Liver (tissue), 9 donors: ENCODE data around the gene ZMYM4. TPM values are rescaled to one million over a fixed set of nuclear protein-coding genes. Genes with fewer than 3 reads are reported as not detected.

Source experiments
- DNase-seq: peaks from one replicate; pipeline ENCODE4 v3.0.0-alpha.2; 2017; ENCODE audit warnings: low spot score
- H3K27ac ChIP-seq, 2 donors: one replicate each; pipeline ENCODE4 v1.7.0; 2013; ENCODE audit warnings: inconsistent platforms in 2 of 2, low read length in 2 of 2, control low read depth in 1 of 2, low read depth in 1 of 2, mild to moderate bottlenecking in 1 of 2
- H3K27me3 ChIP-seq, 4 donors: one replicate each; pipeline versions ENCODE4 v1.6.1 to v1.7.0; 2013; ENCODE audit warnings: low read length in 3 of 4, inconsistent platforms in 1 of 4, mild to moderate bottlenecking in 1 of 4, moderate library complexity in 1 of 4; ENCODE audit not compliant: control insufficient read depth in 4 of 4, insufficient read depth in 4 of 4
- H3K36me3 ChIP-seq, 4 donors: one replicate each; pipeline versions ENCODE4 v1.6.1 to v1.7.0; 2013; ENCODE audit warnings: low read length in 3 of 4, mild to moderate bottlenecking in 3 of 4, low read depth in 1 of 4, moderate library complexity in 1 of 4; ENCODE audit not compliant: control insufficient read depth in 4 of 4, insufficient read depth in 3 of 4
- H3K4me1 ChIP-seq, 4 donors: one replicate each; pipeline versions ENCODE4 v1.6.1 to v1.7.0; 2013; ENCODE audit warnings: low read length in 3 of 4, mild to moderate bottlenecking in 3 of 4, moderate library complexity in 1 of 4; ENCODE audit not compliant: control insufficient read depth in 4 of 4, insufficient read depth in 4 of 4
- H3K4me3 ChIP-seq, 3 donors: one replicate each; pipeline versions ENCODE4 v1.6.1 to v1.7.0; 2013; ENCODE audit warnings: low read length in 3 of 3, control low read depth in 1 of 3, low read depth in 1 of 3, mild to moderate bottlenecking in 1 of 3
- H3K9ac ChIP-seq, 2 donors: one replicate each; pipeline ENCODE4 v1.7.0; 2013; ENCODE audit warnings: low read length in 2 of 2, mild to moderate bottlenecking in 2 of 2, moderate library complexity in 2 of 2, control low read depth in 1 of 2, low read depth in 1 of 2
- H3K9me3 ChIP-seq, 4 donors: one replicate each; pipeline versions ENCODE4 v1.6.1 to v1.7.0; 2013; ENCODE audit warnings: low read length in 3 of 4; ENCODE audit not compliant: control insufficient read depth in 4 of 4
- EGR1 ChIP-seq, 2 donors: IDR thresholded peaks; 2 replicates each; pipeline ENCODE4 v1.6.1; 2016 to 2018; ENCODE audit warnings: antibody characterized with exemption in 2 of 2, low read depth in 2 of 2
- FOXA1 ChIP-seq: IDR thresholded peaks from 2 replicates; pipeline ENCODE4 v1.6.1; 2016; ENCODE audit warnings: antibody characterized with exemption
- FOXA2 ChIP-seq: IDR thresholded peaks from 2 replicates; pipeline ENCODE4 v1.6.1; 2016; ENCODE audit warnings: antibody characterized with exemption
- GABPA ChIP-seq, 2 donors: IDR thresholded peaks in 1 of 2; conservative IDR thresholded peaks in 1 of 2; 2 replicates each; pipeline ENCODE4 v1.6.1; 2016; ENCODE audit warnings: antibody characterized with exemption in 2 of 2, mild to moderate bottlenecking in 1 of 2, moderate library complexity in 1 of 2
- HNF4A ChIP-seq, 2 donors: conservative IDR thresholded peaks; 2 replicates each; pipeline ENCODE4 v1.6.1; 2016; ENCODE audit warnings: antibody characterized with exemption in 2 of 2, mild to moderate bottlenecking in 2 of 2
- HNF4G ChIP-seq: IDR thresholded peaks from 2 replicates; pipeline ENCODE4 v1.6.1; 2016; ENCODE audit warnings: antibody characterized with exemption
- JUND ChIP-seq, 2 donors: IDR thresholded peaks; 2 replicates each; pipeline ENCODE4 v1.6.1; 2016; ENCODE audit warnings: antibody characterized with exemption in 2 of 2
- NR2F2 ChIP-seq: IDR thresholded peaks from 2 replicates; pipeline ENCODE4 v1.6.1; 2016; ENCODE audit warnings: antibody characterized with exemption
- RAD21 ChIP-seq, 2 donors: IDR thresholded peaks; 2 replicates each; pipeline ENCODE4 v1.6.1; 2016; ENCODE audit warnings: antibody characterized with exemption in 2 of 2, mild to moderate bottlenecking in 2 of 2
- RXRA ChIP-seq, 2 donors: IDR thresholded peaks; 2 replicates each; pipeline ENCODE4 v1.6.1; 2017 to 2018; ENCODE audit warnings: antibody characterized with exemption in 2 of 2, mild to moderate bottlenecking in 1 of 2
- SP1 ChIP-seq: IDR thresholded peaks from 2 replicates; pipeline ENCODE4 v1.6.1; 2018; ENCODE audit warnings: antibody characterized with exemption, mild to moderate bottlenecking
- TAF1 ChIP-seq: conservative IDR thresholded peaks from 2 replicates; pipeline ENCODE4 v1.6.1; 2016; ENCODE audit warnings: antibody characterized with exemption, mild to moderate bottlenecking
- YY1 ChIP-seq: IDR thresholded peaks from 2 replicates; pipeline ENCODE4 v1.6.1; 2016; ENCODE audit warnings: antibody characterized with exemption, mild to moderate bottlenecking
- WGBS: extraction: QIAGEN DNeasy Blood & Tissue Kit; methylation state at CpG from one replicate; pipeline ENCODE4 v1.1.7; 2013; 5-methylcytosine and 5-hydroxymethylcytosine counted together
- polyA plus RNA-seq, 2 donors: library from polyadenylated mRNA; stranded (reverse) in 1 of 2; unstranded in 1 of 2; fragments of 200-250 nt in 1 of 2; fragments of >200 nt in 1 of 2; fragmentation: Nextera tagmentation in 1 of 2; extraction: Ambion mirVana in 1 of 2; gene quantifications; one replicate each; pipeline versions ENCODE4 v1.2.1 to v1.2.3, GENCODE V29; 2013 to 2015
- total RNA-seq, 2 donors: library from RNA; depleted of rRNA; stranded (reverse); fragments of >200 nt; gene quantifications; one replicate each; pipeline ENCODE4 v1.2.3, GENCODE V29; 2014
- TF ChIP-seq, protein P1 (sequence below): fragments of 150-350 bp; IDR thresholded peaks from 2 replicates; pipeline ENCODE4 v1.5.1; 2017; ENCODE audit warnings: improper control_type of control experiment, low read depth, low read length; ENCODE audit not compliant: missing input control
- TF ChIP-seq, protein P2 (sequence below): IDR thresholded peaks from 2 replicates; pipeline ENCODE4 v1.6.1; 2016; ENCODE audit warnings: antibody characterized with exemption
- TF ChIP-seq, protein P3 (sequence below): IDR thresholded peaks from 2 replicates; pipeline ENCODE4 v1.6.1; 2016; ENCODE audit warnings: antibody characterized with exemption
- TF ChIP-seq, protein P4 (sequence below): IDR thresholded peaks from 2 replicates; pipeline ENCODE4 v1.6.1; 2016; ENCODE audit warnings: antibody characterized with exemption, mild to moderate bottlenecking
- TF ChIP-seq, protein P5 (sequence below): IDR thresholded peaks from 2 replicates; pipeline ENCODE4 v1.6.1; 2016; ENCODE audit warnings: antibody characterized with exemption
- donor health status: healthy.
- donor health status: healthy.
- donor health status: healthy.
- donor health status: healthy.
- donor health status: healthy.

ZMYM4 gene
- total and polyA plus RNA-seq, 4 donors, result 5.3 to 16.8 (median 10.5) TPM

DNA sequence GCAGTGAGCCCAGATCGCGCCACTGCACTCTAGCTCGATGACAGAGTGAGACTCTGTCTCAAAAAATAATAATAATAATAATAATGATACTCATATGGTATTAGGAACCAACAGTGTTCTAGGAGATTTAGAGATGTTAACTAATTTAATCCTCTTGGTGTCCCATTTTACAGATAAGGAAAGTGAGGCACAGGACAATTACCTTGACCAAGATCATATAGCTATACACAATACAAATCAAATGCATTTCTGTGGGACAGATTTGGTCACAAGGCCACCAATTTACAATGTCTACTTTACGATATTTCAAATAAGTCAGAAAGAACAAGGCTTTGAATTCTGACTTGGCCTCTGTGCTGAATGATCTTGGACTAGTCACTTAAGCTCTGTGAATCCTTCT, 2.2 kb upstream of the ZMYM4 start (continued):
- TF ChIP-seq, protein P1, sequence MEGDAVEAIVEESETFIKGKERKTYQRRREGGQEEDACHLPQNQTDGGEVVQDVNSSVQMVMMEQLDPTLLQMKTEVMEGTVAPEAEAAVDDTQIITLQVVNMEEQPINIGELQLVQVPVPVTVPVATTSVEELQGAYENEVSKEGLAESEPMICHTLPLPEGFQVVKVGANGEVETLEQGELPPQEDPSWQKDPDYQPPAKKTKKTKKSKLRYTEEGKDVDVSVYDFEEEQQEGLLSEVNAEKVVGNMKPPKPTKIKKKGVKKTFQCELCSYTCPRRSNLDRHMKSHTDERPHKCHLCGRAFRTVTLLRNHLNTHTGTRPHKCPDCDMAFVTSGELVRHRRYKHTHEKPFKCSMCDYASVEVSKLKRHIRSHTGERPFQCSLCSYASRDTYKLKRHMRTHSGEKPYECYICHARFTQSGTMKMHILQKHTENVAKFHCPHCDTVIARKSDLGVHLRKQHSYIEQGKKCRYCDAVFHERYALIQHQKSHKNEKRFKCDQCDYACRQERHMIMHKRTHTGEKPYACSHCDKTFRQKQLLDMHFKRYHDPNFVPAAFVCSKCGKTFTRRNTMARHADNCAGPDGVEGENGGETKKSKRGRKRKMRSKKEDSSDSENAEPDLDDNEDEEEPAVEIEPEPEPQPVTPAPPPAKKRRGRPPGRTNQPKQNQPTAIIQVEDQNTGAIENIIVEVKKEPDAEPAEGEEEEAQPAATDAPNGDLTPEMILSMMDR, result no peak
- TF ChIP-seq TAF1, result no peak

DNA sequence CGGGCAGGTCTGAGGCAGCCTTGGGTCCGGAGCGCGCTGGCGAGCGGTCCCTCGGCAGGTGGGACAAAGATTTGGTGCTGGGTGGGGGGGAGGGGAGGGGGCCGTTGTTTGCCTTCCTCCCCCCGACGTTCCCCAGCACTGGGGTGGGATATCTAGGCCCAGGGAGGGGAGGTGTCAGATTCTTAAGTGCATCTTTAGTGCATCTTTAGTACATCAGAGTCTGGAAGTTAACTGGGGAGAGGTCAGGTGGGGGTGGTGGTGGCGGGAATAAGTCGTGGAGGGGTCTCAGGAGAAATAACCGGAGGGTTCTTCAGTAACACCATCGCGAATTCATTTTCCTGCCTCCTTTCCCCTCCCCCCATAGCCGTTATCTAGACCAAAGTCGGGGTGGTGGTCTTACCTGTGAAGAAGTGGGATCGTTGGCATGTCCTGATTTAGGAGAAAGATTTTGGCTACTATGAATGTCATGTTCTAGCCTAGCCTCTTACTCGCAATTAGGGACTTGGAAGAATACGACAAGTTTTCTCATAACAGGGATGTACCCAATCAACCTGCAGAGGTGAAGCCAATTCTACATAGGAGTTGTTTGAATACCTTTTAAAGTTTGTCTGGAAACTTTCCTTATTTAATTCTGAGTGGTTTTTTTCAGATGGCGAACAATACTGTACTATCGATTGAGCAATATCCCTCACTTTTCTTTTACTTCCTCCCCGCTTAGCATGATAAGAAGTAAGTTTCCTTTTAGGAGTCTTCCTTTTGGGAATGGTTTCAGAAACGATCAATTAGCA, 886 bp downstream of the ZMYM4 start:
- WGBS, result 7% methylated on average over 24 of the region's 24 CpGs
- no peak for DNase-seq
- H3K27me3 ChIP-seq, result no peaks in the 10 kb centered on the region

DNA sequence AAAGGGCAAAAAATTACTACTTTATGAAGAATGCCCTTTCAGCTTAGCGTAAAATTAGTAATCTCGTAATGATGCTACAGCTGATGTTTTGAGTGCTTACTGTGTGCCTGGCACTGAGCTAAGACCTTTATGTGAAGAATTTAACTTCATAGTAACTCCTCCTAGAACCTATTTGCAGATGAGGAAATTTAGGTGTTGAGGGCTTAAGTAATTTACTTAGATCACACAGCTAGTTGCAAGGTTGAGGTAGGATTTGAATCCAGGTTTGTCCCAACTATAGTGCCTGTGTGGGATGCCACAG, 1.4 kb downstream of the ZMYM4 start:
- peaks cover 1 to 17% (median 7%) of the 10 kb centered on the region in 4 donors for H3K4me1 ChIP-seq
- H3K9ac ChIP-seq, result peak overlapping the region in 1 of 2 donors; percentile 32
- DNase-seq, result no peak
- peak overlapping the region in 1 of 2 donors; percentile 80 for H3K27ac ChIP-seq
- TF ChIP-seq FOXA2 (no peak), GABPA (IDR thresholded peaks at IDR 0.05 in 1 of 2, conservative IDR thresholded peaks at IDR 0.05 in 1 of 2) (no peak), SP1 (no peak), RAD21 (IDR thresholded peaks at IDR 0.05) (no peak), HNF4G (no peak), HNF4A (conservative IDR thresholded peaks at IDR 0.05) (no peak), TAF1 (no peak), RXRA (IDR thresholded peaks at IDR 0.05) (no peak), YY1 (no peak), JUND (IDR thresholded peaks at IDR 0.05) (no peak), NR2F2 (no peak), FOXA1 (no peak), EGR1 (IDR thresholded peaks at IDR 0.05; ENCODE audit: low read depth in 2 of 2) (no peak)
- TF ChIP-seq, protein P2, sequence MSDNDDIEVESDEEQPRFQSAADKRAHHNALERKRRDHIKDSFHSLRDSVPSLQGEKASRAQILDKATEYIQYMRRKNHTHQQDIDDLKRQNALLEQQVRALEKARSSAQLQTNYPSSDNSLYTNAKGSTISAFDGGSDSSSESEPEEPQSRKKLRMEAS, result no peak
- TF ChIP-seq, protein P1, result no peak
- TF ChIP-seq, protein P3, sequence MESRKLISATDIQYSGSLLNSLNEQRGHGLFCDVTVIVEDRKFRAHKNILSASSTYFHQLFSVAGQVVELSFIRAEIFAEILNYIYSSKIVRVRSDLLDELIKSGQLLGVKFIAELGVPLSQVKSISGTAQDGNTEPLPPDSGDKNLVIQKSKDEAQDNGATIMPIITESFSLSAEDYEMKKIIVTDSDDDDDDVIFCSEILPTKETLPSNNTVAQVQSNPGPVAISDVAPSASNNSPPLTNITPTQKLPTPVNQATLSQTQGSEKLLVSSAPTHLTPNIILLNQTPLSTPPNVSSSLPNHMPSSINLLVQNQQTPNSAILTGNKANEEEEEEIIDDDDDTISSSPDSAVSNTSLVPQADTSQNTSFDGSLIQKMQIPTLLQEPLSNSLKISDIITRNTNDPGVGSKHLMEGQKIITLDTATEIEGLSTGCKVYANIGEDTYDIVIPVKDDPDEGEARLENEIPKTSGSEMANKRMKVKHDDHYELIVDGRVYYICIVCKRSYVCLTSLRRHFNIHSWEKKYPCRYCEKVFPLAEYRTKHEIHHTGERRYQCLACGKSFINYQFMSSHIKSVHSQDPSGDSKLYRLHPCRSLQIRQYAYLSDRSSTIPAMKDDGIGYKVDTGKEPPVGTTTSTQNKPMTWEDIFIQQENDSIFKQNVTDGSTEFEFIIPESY, result no peak
- TF ChIP-seq, protein P4, sequence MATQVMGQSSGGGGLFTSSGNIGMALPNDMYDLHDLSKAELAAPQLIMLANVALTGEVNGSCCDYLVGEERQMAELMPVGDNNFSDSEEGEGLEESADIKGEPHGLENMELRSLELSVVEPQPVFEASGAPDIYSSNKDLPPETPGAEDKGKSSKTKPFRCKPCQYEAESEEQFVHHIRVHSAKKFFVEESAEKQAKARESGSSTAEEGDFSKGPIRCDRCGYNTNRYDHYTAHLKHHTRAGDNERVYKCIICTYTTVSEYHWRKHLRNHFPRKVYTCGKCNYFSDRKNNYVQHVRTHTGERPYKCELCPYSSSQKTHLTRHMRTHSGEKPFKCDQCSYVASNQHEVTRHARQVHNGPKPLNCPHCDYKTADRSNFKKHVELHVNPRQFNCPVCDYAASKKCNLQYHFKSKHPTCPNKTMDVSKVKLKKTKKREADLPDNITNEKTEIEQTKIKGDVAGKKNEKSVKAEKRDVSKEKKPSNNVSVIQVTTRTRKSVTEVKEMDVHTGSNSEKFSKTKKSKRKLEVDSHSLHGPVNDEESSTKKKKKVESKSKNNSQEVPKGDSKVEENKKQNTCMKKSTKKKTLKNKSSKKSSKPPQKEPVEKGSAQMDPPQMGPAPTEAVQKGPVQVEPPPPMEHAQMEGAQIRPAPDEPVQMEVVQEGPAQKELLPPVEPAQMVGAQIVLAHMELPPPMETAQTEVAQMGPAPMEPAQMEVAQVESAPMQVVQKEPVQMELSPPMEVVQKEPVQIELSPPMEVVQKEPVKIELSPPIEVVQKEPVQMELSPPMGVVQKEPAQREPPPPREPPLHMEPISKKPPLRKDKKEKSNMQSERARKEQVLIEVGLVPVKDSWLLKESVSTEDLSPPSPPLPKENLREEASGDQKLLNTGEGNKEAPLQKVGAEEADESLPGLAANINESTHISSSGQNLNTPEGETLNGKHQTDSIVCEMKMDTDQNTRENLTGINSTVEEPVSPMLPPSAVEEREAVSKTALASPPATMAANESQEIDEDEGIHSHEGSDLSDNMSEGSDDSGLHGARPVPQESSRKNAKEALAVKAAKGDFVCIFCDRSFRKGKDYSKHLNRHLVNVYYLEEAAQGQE, result no peak
- TF ChIP-seq, protein P5, sequence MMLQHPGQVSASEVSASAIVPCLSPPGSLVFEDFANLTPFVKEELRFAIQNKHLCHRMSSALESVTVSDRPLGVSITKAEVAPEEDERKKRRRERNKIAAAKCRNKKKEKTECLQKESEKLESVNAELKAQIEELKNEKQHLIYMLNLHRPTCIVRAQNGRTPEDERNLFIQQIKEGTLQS, result no peak
- H3K4me3 ChIP-seq, result peak overlapping the region in 2 of 3 donors; percentile 67 to 97
- H3K36me3 ChIP-seq, result peaks cover 0 to 2% (median 0%) of the 10 kb centered on the region in 4 donors
- H3K9me3 ChIP-seq, result no peaks in the 10 kb centered on the region
- WGBS, result 79% methylated on average over 2 of the region's 2 CpGs
- H3K27me3 ChIP-seq, result no peaks in the 10 kb centered on the region

More for the DNA sequence above, 886 bp downstream of the ZMYM4 start:
- no peak for TF ChIP-seq HNF4A (conservative IDR thresholded peaks at IDR 0.05)
- TF ChIP-seq RXRA (IDR thresholded peaks at IDR 0.05), result peak in 1 of 2 donors; percentile 15
- Histone ChIP-seq H3K36me3 (peaks cover 0 to 2% (median 0%) of the 10 kb centered on the region in 4 donors), H3K4me3 (peak overlapping the region; percentile 67 to 97 (median 82)), H3K4me1 (peaks cover 1 to 17% (median 7%) of the 10 kb centered on the region in 4 donors), H3K27ac (peak overlapping the region; percentile 80), H3K9ac (peak overlapping the region; percentile 32 to 57), H3K9me3 (no peaks in the 10 kb centered on the region)
